ENCODE data around the gene OARD1. TPM values are rescaled to one million over a fixed set of nuclear protein-coding genes. Genes with fewer than 3 reads are reported as not detected.
A peak's percentile ranks its signal among the peaks of the same experiment; 100 is the strongest.

Gene OARD1
- total RNA-seq, 1 donor from 2014 or later = 30.7 TPM

DNA sequence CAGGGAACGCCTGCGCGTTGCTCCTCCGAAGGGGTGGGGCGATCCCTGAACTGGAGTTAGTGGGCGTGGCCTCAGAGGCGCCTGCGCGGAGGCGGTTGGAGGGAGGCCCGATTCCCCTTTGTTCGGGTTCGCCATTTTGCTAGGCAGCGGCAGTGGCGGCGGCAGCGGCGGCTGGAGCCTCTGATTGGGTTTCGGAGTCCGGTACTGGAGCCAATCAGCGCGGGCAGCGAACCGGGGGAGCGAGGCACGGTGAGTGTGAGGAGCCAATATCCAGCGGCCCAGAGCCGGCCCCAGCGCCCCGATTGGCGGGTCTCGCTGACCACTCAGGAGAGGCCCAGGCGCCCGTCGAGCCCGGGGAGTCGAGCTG lies 663 bp upstream of the OARD1 start, which contains the start of gene NFYA:
NFYA (plus strand) TSS at position 139 of the 367 bp plus-strand sequence. CDS start 6,116 bp downstream, outside the sequence.
- H3K4me1 Mint-ChIP-seq = peaks cover 47% of the 10 kb centered on the region
- TF ChIP-seq, protein P1, sequence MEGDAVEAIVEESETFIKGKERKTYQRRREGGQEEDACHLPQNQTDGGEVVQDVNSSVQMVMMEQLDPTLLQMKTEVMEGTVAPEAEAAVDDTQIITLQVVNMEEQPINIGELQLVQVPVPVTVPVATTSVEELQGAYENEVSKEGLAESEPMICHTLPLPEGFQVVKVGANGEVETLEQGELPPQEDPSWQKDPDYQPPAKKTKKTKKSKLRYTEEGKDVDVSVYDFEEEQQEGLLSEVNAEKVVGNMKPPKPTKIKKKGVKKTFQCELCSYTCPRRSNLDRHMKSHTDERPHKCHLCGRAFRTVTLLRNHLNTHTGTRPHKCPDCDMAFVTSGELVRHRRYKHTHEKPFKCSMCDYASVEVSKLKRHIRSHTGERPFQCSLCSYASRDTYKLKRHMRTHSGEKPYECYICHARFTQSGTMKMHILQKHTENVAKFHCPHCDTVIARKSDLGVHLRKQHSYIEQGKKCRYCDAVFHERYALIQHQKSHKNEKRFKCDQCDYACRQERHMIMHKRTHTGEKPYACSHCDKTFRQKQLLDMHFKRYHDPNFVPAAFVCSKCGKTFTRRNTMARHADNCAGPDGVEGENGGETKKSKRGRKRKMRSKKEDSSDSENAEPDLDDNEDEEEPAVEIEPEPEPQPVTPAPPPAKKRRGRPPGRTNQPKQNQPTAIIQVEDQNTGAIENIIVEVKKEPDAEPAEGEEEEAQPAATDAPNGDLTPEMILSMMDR (IDR thresholded peaks at IDR 0.05) = no peak
- H3K9me3 Mint-ChIP-seq = no peaks in the 10 kb centered on the region
- no peaks in the 10 kb centered on the region for H3K27me3 Mint-ChIP-seq
- H3K4me3 Mint-ChIP-seq = peak within 1 kb of the TSS; percentile 96
- peak; percentile 63 for ATAC-seq (ENCODE audit: low read depth)
- ChIA-PET CTCF (interaction anchor here (1.0 to 1.2 kb wide), 2 partner anchors 44 to 109 kb away, joined by 3 read pairs; no protein-coding TSS in a partner anchor), POLR2A (interaction anchor here (0.6 to 1.5 kb wide), 11 partner anchors 14 to 1710 kb away, joined by 3 to 13 read pairs (median 3); partner anchors contain the start of genes APOBEC2 and TREML2)
- intact Hi-C loops (cut with micrococcal nuclease) = loop anchor here (1.0 to 10.0 kb wide), 11 partner anchors 110 to 1958 kb away; partner anchors contain the start of genes FOXP4, SAYSD1, TBCC and TFEB
- peaks cover 49% of the 10 kb centered on the region for H3K36me3 Mint-ChIP-seq (ENCODE audit: low read depth)
- H3K27ac Mint-ChIP-seq = peak within 1 kb of the TSS; percentile 98
- no peak for DNase-seq

DNA sequence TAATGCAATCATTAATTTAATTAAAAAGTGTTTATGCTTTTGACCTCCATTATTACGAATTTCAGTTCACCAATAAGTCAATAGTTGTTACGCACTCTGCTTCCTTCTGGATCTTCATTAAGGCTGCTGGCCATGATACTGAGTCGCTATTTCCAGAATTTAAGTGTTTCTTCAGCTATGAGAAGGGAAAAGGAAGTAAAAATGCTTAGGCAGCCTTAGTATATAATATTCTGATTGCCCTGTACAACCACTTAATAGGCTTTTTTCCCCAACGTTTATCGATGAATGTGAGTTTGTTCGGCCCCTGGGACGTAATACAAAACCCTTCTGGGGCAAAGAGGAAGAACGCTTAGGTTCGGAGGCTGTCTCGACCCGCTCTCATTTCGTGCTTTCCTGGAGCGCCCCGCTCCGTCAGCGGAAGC lies 644 bp downstream of the OARD1 start:
- H3K4me3 Mint-ChIP-seq = peak overlapping the region; percentile 94
- peaks cover 60% of the 10 kb centered on the region for H3K36me3 Mint-ChIP-seq (ENCODE audit: low read depth)
- TF ChIP-seq, protein P1 (IDR thresholded peaks at IDR 0.05) = no peak
- H3K4me1 Mint-ChIP-seq = peaks cover 46% of the 10 kb centered on the region
- no peaks in the 10 kb centered on the region for H3K9me3 Mint-ChIP-seq
- peak overlapping the region; percentile 98 for H3K27ac Mint-ChIP-seq
- CTCF ChIA-PET = interaction anchor here (0.9 kb wide), 1 partner anchor 43 kb away, joined by 4 read pairs; no protein-coding TSS in a partner anchor
- DNase-seq (no peak), ATAC-seq (ENCODE audit: low read depth) (peak; percentile 12)
- H3K27me3 Mint-ChIP-seq = no peaks in the 10 kb centered on the region
- POLR2A ChIA-PET = interaction anchor here (0.7 to 1.2 kb wide), 3 partner anchors 44 to 979 kb away, joined by 3 to 10 read pairs (median 5); partner anchors contain the start of gene TAF8
- intact Hi-C loops (cut with micrococcal nuclease) = loop anchor here (5.0 to 10.0 kb wide), 3 partner anchors 476 to 1673 kb away; partner anchors contain the start of genes FOXP4, TBCC and TOMM6

DNA sequence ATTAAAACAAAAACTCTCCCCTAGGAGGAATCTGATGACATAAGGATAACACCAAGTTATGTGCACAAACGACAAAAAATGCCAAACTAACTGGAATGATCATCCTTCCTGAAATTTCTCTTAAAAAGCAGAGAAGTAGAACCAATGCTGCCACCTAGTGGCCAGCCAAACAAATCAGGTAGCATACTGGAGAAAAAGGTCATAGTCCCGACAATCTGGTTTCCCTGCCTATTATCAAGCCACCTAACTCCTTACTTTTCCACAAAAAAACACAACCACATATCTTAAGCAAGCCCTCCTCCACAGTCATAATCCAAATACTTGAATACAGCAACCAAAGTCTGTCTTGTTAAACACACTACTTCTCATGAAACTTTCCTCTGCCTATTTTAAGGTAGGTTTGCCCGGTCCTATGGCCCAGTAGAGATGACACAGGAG lies 5.3 kb downstream of the OARD1 start:
- peaks cover 19% of the 10 kb centered on the region for H3K4me1 Mint-ChIP-seq
- H3K36me3 Mint-ChIP-seq (ENCODE audit: low read depth) = peaks cover 83% of the 10 kb centered on the region
- TF ChIP-seq, protein P1 (IDR thresholded peaks at IDR 0.05) = no peak
- intact Hi-C loops (cut with micrococcal nuclease) = loop anchor here (1.0 to 2.0 kb wide), 3 partner anchors 39 to 1718 kb away; no protein-coding TSS in a partner anchor
- no peaks in the 10 kb centered on the region for H3K27me3 Mint-ChIP-seq
- CTCF ChIA-PET = no interaction called here
- no peak for DNase-seq
- ATAC-seq (ENCODE audit: low read depth) = no peak
- H3K9me3 Mint-ChIP-seq = no peaks in the 10 kb centered on the region
- POLR2A ChIA-PET = no interaction called here
- H3K4me3 Mint-ChIP-seq = no peak overlapping the region
- peak overlapping the region; percentile 12 for H3K27ac Mint-ChIP-seq

DNA sequence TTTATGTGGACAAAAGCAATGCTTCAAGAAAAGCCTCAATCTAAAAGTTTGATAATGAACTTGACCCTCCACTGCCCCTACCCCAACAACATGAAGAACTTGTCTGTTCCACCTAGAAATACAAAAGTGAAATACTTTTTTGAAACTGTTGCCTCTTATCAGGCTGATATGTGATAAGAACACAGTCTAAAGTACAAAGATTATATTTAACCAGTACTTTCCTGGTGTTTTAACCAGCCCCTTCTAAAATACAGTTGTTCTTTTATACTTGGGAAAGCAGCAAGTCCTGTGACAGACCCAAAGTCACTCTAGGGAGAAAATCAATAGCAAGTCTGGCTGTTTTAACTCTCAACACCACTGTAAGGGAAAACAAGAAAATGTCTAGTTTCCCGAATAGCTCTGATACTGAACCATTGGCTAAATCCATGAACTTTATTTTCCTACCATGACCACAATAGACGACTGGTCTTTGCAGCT lies 6.6 kb downstream of the OARD1 start:
- TF ChIP-seq, protein P1 (IDR thresholded peaks at IDR 0.05) = no peak
- no peak overlapping the region for H3K4me3 Mint-ChIP-seq
- intact Hi-C loops (cut with micrococcal nuclease) = loop anchor here (1.0 to 2.0 kb wide), 2 partner anchors 37 to 1717 kb away; no protein-coding TSS in a partner anchor
- ATAC-seq (ENCODE audit: low read depth) = no peak
- H3K27me3 Mint-ChIP-seq = no peaks in the 10 kb centered on the region
- ChIA-PET CTCF (interaction anchor here (0.7 kb wide), 1 partner anchor 57 kb away, joined by 3 read pairs; no protein-coding TSS in a partner anchor), POLR2A (no interaction called here)
- H3K36me3 Mint-ChIP-seq (ENCODE audit: low read depth) = peaks cover 85% of the 10 kb centered on the region
- no peak overlapping the region for H3K27ac Mint-ChIP-seq
- DNase-seq = no peak
- peaks cover 6% of the 10 kb centered on the region for H3K4me1 Mint-ChIP-seq
- H3K9me3 Mint-ChIP-seq = no peaks in the 10 kb centered on the region

DNA sequence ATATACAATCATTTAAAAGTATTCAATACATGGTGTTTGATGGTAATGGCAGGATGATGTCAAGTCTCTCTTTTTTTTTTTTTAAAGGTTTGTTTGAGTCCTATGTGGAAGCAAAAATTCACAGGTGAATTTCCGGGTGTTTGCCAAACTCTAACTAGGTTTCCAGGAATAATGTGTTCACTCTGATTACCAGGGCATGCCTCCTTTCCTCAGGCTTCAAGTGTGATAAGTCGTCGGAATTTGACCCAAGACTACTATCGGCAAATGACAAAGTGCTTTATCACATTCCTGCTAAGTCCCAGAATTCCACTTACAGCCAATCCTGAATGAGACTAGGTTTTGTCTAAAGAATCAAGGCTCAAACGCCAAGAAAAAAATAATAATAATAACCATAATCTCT lies 7.3 kb downstream of the OARD1 start:
- H3K27me3 Mint-ChIP-seq = no peaks in the 10 kb centered on the region
- peaks cover 5% of the 10 kb centered on the region for H3K4me1 Mint-ChIP-seq
- ChIA-PET POLR2A (no interaction called here), CTCF (no interaction called here)
- intact Hi-C loops (cut with micrococcal nuclease) = no loop called here
- no peak overlapping the region for H3K27ac Mint-ChIP-seq
- ATAC-seq (ENCODE audit: low read depth) (no peak), DNase-seq (no peak)
- TF ChIP-seq, protein P1 (IDR thresholded peaks at IDR 0.05) = no peak
- no peaks in the 10 kb centered on the region for H3K9me3 Mint-ChIP-seq
- H3K36me3 Mint-ChIP-seq (ENCODE audit: low read depth) = peaks cover 87% of the 10 kb centered on the region
- no peak overlapping the region for H3K4me3 Mint-ChIP-seq

Measured in activated B cell treated with CpG ODN at 0.5 μM for 24 hours (primary cell).